ENCODE results near the gene KIF23.

The KIF23 gene

GRCh38 chr15:69394556-69395282, 19.4 kb upstream of the KIF23 start:
- DNase-seq (ENCODE audit: low read depth in 2 of 2) = peak; percentile 68 to 69

GRCh38 chr15:69395460-69395859, 18.7 kb upstream of the KIF23 start:
- DNase-seq (ENCODE audit: low read depth in 2 of 2) = no peak

GRCh38 chr15:69395991-69396390, 18.2 kb upstream of the KIF23 start:
- DNase-seq (ENCODE audit: low read depth in 2 of 2) = no peak

GRCh38 chr15:69398491-69398891, 15.7 kb upstream of the KIF23 start:
- DNase-seq (ENCODE audit: low read depth in 2 of 2) = no peak

GRCh38 chr15:69400850-69401249, 13.3 kb upstream of the KIF23 start:
- peak; percentile 34 to 47 for DNase-seq (ENCODE audit: low read depth in 2 of 2)

GRCh38 chr15:69402816-69403215, 11.3 kb upstream of the KIF23 start:
- no peak for DNase-seq (ENCODE audit: low read depth in 2 of 2)

GRCh38 chr15:69403594-69403993, 10.6 kb upstream of the KIF23 start:
- no peak for DNase-seq (ENCODE audit: low read depth in 2 of 2)

GRCh38 chr15:69405110-69405509, 9.0 kb upstream of the KIF23 start:
- DNase-seq (ENCODE audit: low read depth in 2 of 2) = no peak

- no peak for DNase-seq (ENCODE audit: low read depth in 2 of 2)
Observed at GRCh38 chr15:69407719-69408400, 6.3 kb upstream of the KIF23 start.

GRCh38 chr15:69408841-69409240, 5.3 kb upstream of the KIF23 start:
- DNase-seq (ENCODE audit: low read depth in 2 of 2) = no peak

GRCh38 chr15:69410248-69410874, 3.8 kb upstream of the KIF23 start:
- no peak for DNase-seq (ENCODE audit: low read depth in 2 of 2)

GRCh38 chr15:69412274-69412673, 1.9 kb upstream of the KIF23 start:
- DNase-seq (ENCODE audit: low read depth in 2 of 2) = no peak

GRCh38 chr15:69412701-69413100, 1.4 kb upstream of the KIF23 start:
- no peak for DNase-seq (ENCODE audit: low read depth in 2 of 2)

- DNase-seq (ENCODE audit: low read depth in 2 of 2) = no peak
Observed at GRCh38 chr15:69414701-69415167, 585 bp downstream of the KIF23 start.

GRCh38 chr15:69415381-69415780, 1.2 kb downstream of the KIF23 start:
- DNase-seq (ENCODE audit: low read depth in 2 of 2) = no peak

GRCh38 chr15:69417581-69417980, 3.4 kb downstream of the KIF23 start:
- DNase-seq (ENCODE audit: low read depth in 2 of 2) = no peak

GRCh38 chr15:69421498-69421897, 7.3 kb downstream of the KIF23 start:
- DNase-seq (ENCODE audit: low read depth in 2 of 2) = no peak

- DNase-seq (ENCODE audit: low read depth in 2 of 2) = no peak
Observed at GRCh38 chr15:69422336-69422895, 8.3 kb downstream of the KIF23 start.

- no peak for DNase-seq (ENCODE audit: low read depth in 2 of 2)
Observed at GRCh38 chr15:69424001-69424400, 9.9 kb downstream of the KIF23 start.

GRCh38 chr15:69424748-69425413, 10.7 kb downstream of the KIF23 start:
- DNase-seq (ENCODE audit: low read depth in 2 of 2) = no peak

- DNase-seq (ENCODE audit: low read depth in 2 of 2) = no peak
Observed at GRCh38 chr15:69433831-69434230, 19.7 kb downstream of the KIF23 start.

GRCh38 chr15:69434238-69434637, 20.1 kb downstream of the KIF23 start:
- no peak for DNase-seq (ENCODE audit: low read depth in 2 of 2)
